Neural cell (in vitro differentiated cells): ENCODE measurements around the gene INF2. TPM values are rescaled to one million over a fixed set of nuclear protein-coding genes. Genes with fewer than 3 reads are reported as not detected.
A peak's percentile ranks its signal among the peaks of the same experiment; 100 is the strongest.

Experiments used
- H2AFZ ChIP-seq: fragments of 200-600, 300-800 bp; sonication (generic), shearing (Covaris generic); 2 replicates; pipeline ENCODE4 v1.6.0; 2014; ENCODE audit warnings: low read depth, mild to moderate bottlenecking, antibody characterized with exemption, low read length, moderate library complexity
- H3F3A ChIP-seq: fragments of 200-600 bp; shearing (Covaris generic); 2 replicates; pipeline ENCODE4 v1.6.1; 2016; ENCODE audit warnings: mild to moderate bottlenecking, moderate library complexity, mixed read lengths, antibody characterized with exemption, low read length; ENCODE audit not compliant: insufficient read depth, poor library complexity, severe bottlenecking
- H3K27ac ChIP-seq: fragments of 200-600, 300-800 bp; sonication (generic), shearing (Covaris generic); 2 replicates; pipeline ENCODE4 v1.5.1; 2014; ENCODE audit warnings: mild to moderate bottlenecking, low read length, moderate library complexity
- H3K27me3 ChIP-seq: fragments of 300-800, 200-600 bp; sonication (generic), shearing (Covaris generic); 2 replicates; pipeline ENCODE4 v1.6.0; 2014; ENCODE audit warnings: mild to moderate bottlenecking, low read depth, low read length, moderate library complexity; ENCODE audit not compliant: insufficient read depth
- H3K36me3 ChIP-seq: fragments of 300-800, 200-600 bp; sonication (generic), shearing (Covaris generic); 2 replicates; pipeline ENCODE4 v1.5.1; 2014; ENCODE audit warnings: mild to moderate bottlenecking, antibody characterized with exemption, low read length, moderate library complexity; ENCODE audit not compliant: insufficient read depth
- H3K4me2 ChIP-seq: fragments of 300-800, 200-600 bp; sonication (generic), shearing (Covaris generic); 2 replicates; pipeline ENCODE4 v1.6.0; 2014; ENCODE audit warnings: mild to moderate bottlenecking, low read length
- H3K4me3 ChIP-seq: fragments of 300-800, 200-600 bp; sonication (generic), shearing (Covaris generic); 2 replicates; pipeline ENCODE4 v1.5.1; 2014; ENCODE audit warnings: mild to moderate bottlenecking, low read length, moderate library complexity
- H3K79me2 ChIP-seq: fragments of 200-600 bp; shearing (Covaris generic); replicated peaks from 2 replicates; pipeline ENCODE4 v1.6.0; 2014; ENCODE audit warnings: mild to moderate bottlenecking, low read length, moderate library complexity; ENCODE audit not compliant: insufficient read depth
- H3K9ac ChIP-seq: fragments of 300-800, 200-600 bp; sonication (generic), shearing (Covaris generic); 2 replicates; pipeline ENCODE4 v1.6.1; 2016; ENCODE audit warnings: mild to moderate bottlenecking, low read length, mixed read lengths
- H3K9me2 ChIP-seq: fragments of 200-600 bp; shearing (Covaris generic); 2 replicates; pipeline ENCODE4 v1.6.1; 2016; ENCODE audit warnings: mild to moderate bottlenecking, low read length, mixed read lengths; ENCODE audit not compliant: insufficient read depth
- H3K9me3 ChIP-seq: fragments of 200-600, 300-800 bp; sonication (generic), shearing (Covaris generic); 2 replicates; pipeline ENCODE4 v1.6.1; 2016; ENCODE audit warnings: mild to moderate bottlenecking, mixed run types, low read length, moderate library complexity, mixed read lengths
- H4K20me1 ChIP-seq: fragments of 200-600 bp; shearing (Covaris generic); 2 replicates; pipeline ENCODE4 v1.6.1; 2016; ENCODE audit warnings: mild to moderate bottlenecking, mixed run types; ENCODE audit not compliant: insufficient read depth
- CTCF ChIP-seq: fragments of 450-650 bp; IDR thresholded peaks from 2 replicates; pipeline ENCODE4 v1.5.1; 2014; ENCODE audit warnings: antibody characterized with exemption, mild to moderate bottlenecking, moderate library complexity; ENCODE audit not compliant: poor library complexity, severe bottlenecking
- EP300 ChIP-seq: fragments of 450-650 bp; conservative IDR thresholded peaks from 2 replicates; pipeline ENCODE4 v1.6.1; 2014; ENCODE audit warnings: antibody characterized with exemption, mild to moderate bottlenecking, moderate library complexity; ENCODE audit not compliant: poor library complexity, severe bottlenecking
- EZH2 ChIP-seq: fragments of 200-600, 300-800 bp; shearing (Covaris generic), sonication (generic); IDR thresholded peaks from 2 replicates; pipeline ENCODE4 v1.6.1; 2014; ENCODE audit warnings: antibody characterized with exemption, low read length, borderline replicate concordance, mild to moderate bottlenecking; ENCODE audit not compliant: insufficient read depth, poor library complexity, severe bottlenecking
- MXI1 ChIP-seq: fragments of 450-650 bp; conservative IDR thresholded peaks from 2 replicates; pipeline ENCODE4 v1.6.1; 2014; ENCODE audit warnings: antibody characterized with exemption, mild to moderate bottlenecking; ENCODE audit not compliant: poor library complexity, severe bottlenecking
- POLR2AphosphoS5 ChIP-seq: IDR thresholded peaks from 2 replicates; pipeline ENCODE4 v1.6.1; 2012
- RAD21 ChIP-seq: fragments of 450-650 bp; conservative IDR thresholded peaks from 2 replicates; pipeline ENCODE4 v1.6.1; 2014; ENCODE audit warnings: antibody characterized with exemption, mild to moderate bottlenecking, moderate library complexity
- REST ChIP-seq: IDR thresholded peaks from 2 replicates; pipeline ENCODE4 v1.6.1; 2012; ENCODE audit warnings: borderline replicate concordance
- SMC3 ChIP-seq: fragments of 450-650 bp; conservative IDR thresholded peaks from 2 replicates; pipeline ENCODE4 v1.6.1; 2014; ENCODE audit warnings: antibody characterized with exemption, mild to moderate bottlenecking, moderate library complexity; ENCODE audit not compliant: poor library complexity
- TAF1 ChIP-seq: IDR thresholded peaks from 2 replicates; pipeline ENCODE4 v1.6.1; 2012; ENCODE audit warnings: low read depth
- polyA plus RNA-seq: library from polyadenylated mRNA; depleted of rRNA; stranded (reverse); fragments of >200 nt; gene quantifications from 2 replicates; pipeline ENCODE4 v1.2.3, GENCODE V29; 2014

The INF2 gene
- polyA plus RNA-seq, 1 donor from 2014 or later: 0.02 TPM

- Histone ChIP-seq H3K9ac (no peak overlapping the region), H3K36me3 (no peaks in the 10 kb centered on the region), H3K9me3 (no peaks in the 10 kb centered on the region), H3K27ac (no peak overlapping the region), H3K9me2 (no peaks in the 10 kb centered on the region), H2AFZ (no peak overlapping the region), H3K27me3 (no peaks in the 10 kb centered on the region), H3F3A (no peaks in the 10 kb centered on the region), H4K20me1 (no peaks in the 10 kb centered on the region), H3K79me2 (no peaks in the 10 kb centered on the region), H3K4me3 (no peak overlapping the region), H3K4me2 (no peak overlapping the region)
- TF ChIP-seq RAD21 (no peak), POLR2AphosphoS5 (no peak)
Measured at GRCh38 chr14:104678901-104679705, 10.3 kb upstream of the INF2 start.

- Histone ChIP-seq H3K4me2 (no peak overlapping the region), H3K4me3 (no peak overlapping the region), H3K79me2 (no peaks in the 10 kb centered on the region), H4K20me1 (no peaks in the 10 kb centered on the region), H3K27me3 (no peaks in the 10 kb centered on the region), H3K9me2 (no peaks in the 10 kb centered on the region), H3K36me3 (no peaks in the 10 kb centered on the region), H3K27ac (no peak overlapping the region), H2AFZ (no peak overlapping the region), H3K9ac (no peak overlapping the region), H3K9me3 (no peaks in the 10 kb centered on the region), H3F3A (no peaks in the 10 kb centered on the region)
- TF ChIP-seq TAF1: no peak
- TF ChIP-seq CTCF: no peak
Measured at GRCh38 chr14:104680056-104680805, 9.2 kb upstream of the INF2 start.

GRCh38 chr14:104680806-104681688 is 8.4 kb upstream of the INF2 start:
- H3F3A ChIP-seq: no peaks in the 10 kb centered on the region
- no peak overlapping the region for H3K4me3 ChIP-seq
- no peak overlapping the region for H3K27ac ChIP-seq

More at GRCh38 chr14:104680806-104681688, 8.4 kb upstream of the INF2 start:
- Histone ChIP-seq H3K9me3 (no peaks in the 10 kb centered on the region), H3K9me2 (no peaks in the 10 kb centered on the region), H4K20me1 (no peaks in the 10 kb centered on the region), H3K4me2 (no peak overlapping the region), H3K27me3 (no peaks in the 10 kb centered on the region), H3K79me2 (no peaks in the 10 kb centered on the region), H3K9ac (no peak overlapping the region), H2AFZ (no peak overlapping the region), H3K36me3 (no peaks in the 10 kb centered on the region)
- TF ChIP-seq SMC3: peak; percentile 19
- no peak for TF ChIP-seq MXI1
- no peak for TF ChIP-seq EP300
- TF ChIP-seq CTCF: peak; percentile 42
- TF ChIP-seq POLR2AphosphoS5: no peak
- no peak for TF ChIP-seq TAF1
- TF ChIP-seq EZH2: no peak
- TF ChIP-seq REST: no peak
- TF ChIP-seq RAD21: peak; percentile 36
